ENCODE results near the gene ERCC4. TPM values are rescaled to one million over a fixed set of nuclear protein-coding genes. Genes with fewer than 3 reads are reported as not detected.

The ERCC4 gene
- total and polyA plus RNA-seq, 2 experiments from 2014 or later = 5.4 to 21.6 TPM

GRCh38 chr16:13962232-13962631 is 42.3 kb downstream of the ERCC4 start:
- Mint-ChIP-seq H3K27me3 (ENCODE audit: insufficient read depth, low read depth, poor library complexity) (no peaks in the 10 kb centered on the region), H3K27ac (no peak overlapping the region), H3K4me3 (no peak overlapping the region), H3K9me3 (no peaks in the 10 kb centered on the region), H3K36me3 (ENCODE audit: low read depth) (no peaks in the 10 kb centered on the region), H3K4me1 (peaks cover 10% of the 10 kb centered on the region)
- Histone ChIP-seq H3K79me2 (replicated peaks; ENCODE audit: insufficient read depth) (no peaks in the 10 kb centered on the region), H2AFZ (no peak overlapping the region), H3K4me3 (no peak overlapping the region), H3K27ac (ENCODE audit: low read depth) (no peak overlapping the region), H3K36me3 (ENCODE audit: insufficient read depth) (no peaks in the 10 kb centered on the region), H3K4me1 (ENCODE audit: insufficient read depth) (no peaks in the 10 kb centered on the region), H3K4me2 (no peak overlapping the region), H3K9me2 (ENCODE audit: insufficient read depth) (no peaks in the 10 kb centered on the region), H3K27me3 (ENCODE audit: insufficient read depth) (no peaks in the 10 kb centered on the region), H4K20me1 (replicated peaks; ENCODE audit: insufficient read depth) (no peaks in the 10 kb centered on the region), H3F3A (replicated peaks; ENCODE audit: low read depth) (no peaks in the 10 kb centered on the region)
- DNase-seq (ENCODE audit: low spot score) (no peak), ATAC-seq (no peak)
- TF ChIP-seq STAT1 (IDR thresholded peaks at IDR 0.05; ENCODE audit: unreplicated experiment) (no peak), JUNB (IDR thresholded peaks at IDR 0.05; ENCODE audit: unreplicated experiment) (no peak), ZNF331 (CRISPR knock-in tag; IDR thresholded peaks at IDR 0.05; ENCODE audit: low read depth) (no peak), CREB1 (CRISPR knock-in tag; IDR thresholded peaks at IDR 0.05; ENCODE audit: low read depth) (no peak), EZH2 (IDR thresholded peaks at IDR 0.05; ENCODE audit: low read depth, unreplicated experiment) (no peak), POLR2AphosphoS5 (IDR thresholded peaks at IDR 0.05; ENCODE audit: low read depth) (no peak), ZNF114 (CRISPR knock-in tag; IDR thresholded peaks at IDR 0.05) (no peak), NANOG (IDR thresholded peaks at IDR 0.05; ENCODE audit: borderline replicate concordance) (no peak), EZH2phosphoT487 (IDR thresholded peaks at IDR 0.05; ENCODE audit: unreplicated experiment) (no peak)
- TF ChIP-seq, protein P1, sequence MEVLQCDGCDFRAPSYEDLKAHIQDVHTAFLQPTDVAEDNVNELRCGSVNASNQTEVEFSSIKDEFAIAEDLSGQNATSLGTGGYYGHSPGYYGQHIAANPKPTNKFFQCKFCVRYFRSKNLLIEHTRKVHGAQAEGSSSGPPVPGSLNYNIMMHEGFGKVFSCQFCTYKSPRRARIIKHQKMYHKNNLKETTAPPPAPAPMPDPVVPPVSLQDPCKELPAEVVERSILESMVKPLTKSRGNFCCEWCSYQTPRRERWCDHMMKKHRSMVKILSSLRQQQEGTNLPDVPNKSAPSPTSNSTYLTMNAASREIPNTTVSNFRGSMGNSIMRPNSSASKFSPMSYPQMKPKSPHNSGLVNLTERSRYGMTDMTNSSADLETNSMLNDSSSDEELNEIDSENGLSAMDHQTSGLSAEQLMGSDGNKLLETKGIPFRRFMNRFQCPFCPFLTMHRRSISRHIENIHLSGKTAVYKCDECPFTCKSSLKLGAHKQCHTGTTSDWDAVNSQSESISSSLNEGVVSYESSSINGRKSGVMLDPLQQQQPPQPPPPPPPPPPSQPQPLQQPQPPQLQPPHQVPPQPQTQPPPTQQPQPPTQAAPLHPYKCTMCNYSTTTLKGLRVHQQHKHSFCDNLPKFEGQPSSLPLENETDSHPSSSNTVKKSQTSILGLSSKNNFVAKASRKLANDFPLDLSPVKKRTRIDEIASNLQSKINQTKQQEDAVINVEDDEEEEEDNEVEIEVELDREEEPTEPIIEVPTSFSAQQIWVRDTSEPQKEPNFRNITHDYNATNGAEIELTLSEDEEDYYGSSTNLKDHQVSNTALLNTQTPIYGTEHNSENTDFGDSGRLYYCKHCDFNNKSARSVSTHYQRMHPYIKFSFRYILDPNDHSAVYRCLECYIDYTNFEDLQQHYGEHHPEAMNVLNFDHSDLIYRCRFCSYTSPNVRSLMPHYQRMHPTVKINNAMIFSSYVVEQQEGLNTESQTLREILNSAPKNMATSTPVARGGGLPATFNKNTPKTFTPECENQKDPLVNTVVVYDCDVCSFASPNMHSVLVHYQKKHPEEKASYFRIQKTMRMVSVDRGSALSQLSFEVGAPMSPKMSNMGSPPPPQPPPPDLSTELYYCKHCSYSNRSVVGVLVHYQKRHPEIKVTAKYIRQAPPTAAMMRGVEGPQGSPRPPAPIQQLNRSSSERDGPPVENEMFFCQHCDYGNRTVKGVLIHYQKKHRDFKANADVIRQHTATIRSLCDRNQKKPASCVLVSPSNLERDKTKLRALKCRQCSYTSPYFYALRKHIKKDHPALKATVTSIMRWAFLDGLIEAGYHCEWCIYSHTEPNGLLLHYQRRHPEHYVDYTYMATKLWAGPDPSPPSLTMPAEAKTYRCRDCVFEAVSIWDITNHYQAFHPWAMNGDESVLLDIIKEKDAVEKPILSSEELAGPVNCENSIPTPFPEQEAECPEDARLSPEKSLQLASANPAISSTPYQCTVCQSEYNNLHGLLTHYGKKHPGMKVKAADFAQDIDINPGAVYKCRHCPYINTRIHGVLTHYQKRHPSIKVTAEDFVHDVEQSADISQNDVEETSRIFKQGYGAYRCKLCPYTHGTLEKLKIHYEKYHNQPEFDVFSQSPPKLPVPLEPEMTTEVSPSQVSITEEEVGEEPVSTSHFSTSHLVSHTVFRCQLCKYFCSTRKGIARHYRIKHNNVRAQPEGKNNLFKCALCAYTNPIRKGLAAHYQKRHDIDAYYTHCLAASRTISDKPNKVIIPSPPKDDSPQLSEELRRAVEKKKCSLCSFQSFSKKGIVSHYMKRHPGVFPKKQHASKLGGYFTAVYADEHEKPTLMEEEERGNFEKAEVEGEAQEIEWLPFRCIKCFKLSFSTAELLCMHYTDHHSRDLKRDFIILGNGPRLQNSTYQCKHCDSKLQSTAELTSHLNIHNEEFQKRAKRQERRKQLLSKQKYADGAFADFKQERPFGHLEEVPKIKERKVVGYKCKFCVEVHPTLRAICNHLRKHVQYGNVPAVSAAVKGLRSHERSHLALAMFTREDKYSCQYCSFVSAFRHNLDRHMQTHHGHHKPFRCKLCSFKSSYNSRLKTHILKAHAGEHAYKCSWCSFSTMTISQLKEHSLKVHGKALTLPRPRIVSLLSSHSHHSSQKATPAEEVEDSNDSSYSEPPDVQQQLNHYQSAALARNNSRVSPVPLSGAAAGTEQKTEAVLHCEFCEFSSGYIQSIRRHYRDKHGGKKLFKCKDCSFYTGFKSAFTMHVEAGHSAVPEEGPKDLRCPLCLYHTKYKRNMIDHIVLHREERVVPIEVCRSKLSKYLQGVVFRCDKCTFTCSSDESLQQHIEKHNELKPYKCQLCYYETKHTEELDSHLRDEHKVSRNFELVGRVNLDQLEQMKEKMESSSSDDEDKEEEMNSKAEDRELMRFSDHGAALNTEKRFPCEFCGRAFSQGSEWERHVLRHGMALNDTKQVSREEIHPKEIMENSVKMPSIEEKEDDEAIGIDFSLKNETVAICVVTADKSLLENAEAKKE (CRISPR knock-in tag; IDR thresholded peaks at IDR 0.05) = no peak
- TF ChIP-seq, protein P2, sequence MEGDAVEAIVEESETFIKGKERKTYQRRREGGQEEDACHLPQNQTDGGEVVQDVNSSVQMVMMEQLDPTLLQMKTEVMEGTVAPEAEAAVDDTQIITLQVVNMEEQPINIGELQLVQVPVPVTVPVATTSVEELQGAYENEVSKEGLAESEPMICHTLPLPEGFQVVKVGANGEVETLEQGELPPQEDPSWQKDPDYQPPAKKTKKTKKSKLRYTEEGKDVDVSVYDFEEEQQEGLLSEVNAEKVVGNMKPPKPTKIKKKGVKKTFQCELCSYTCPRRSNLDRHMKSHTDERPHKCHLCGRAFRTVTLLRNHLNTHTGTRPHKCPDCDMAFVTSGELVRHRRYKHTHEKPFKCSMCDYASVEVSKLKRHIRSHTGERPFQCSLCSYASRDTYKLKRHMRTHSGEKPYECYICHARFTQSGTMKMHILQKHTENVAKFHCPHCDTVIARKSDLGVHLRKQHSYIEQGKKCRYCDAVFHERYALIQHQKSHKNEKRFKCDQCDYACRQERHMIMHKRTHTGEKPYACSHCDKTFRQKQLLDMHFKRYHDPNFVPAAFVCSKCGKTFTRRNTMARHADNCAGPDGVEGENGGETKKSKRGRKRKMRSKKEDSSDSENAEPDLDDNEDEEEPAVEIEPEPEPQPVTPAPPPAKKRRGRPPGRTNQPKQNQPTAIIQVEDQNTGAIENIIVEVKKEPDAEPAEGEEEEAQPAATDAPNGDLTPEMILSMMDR (conservative IDR thresholded peaks at IDR 0.05; ENCODE audit: low read depth in 2 of 2) = no peak
- TF ChIP-seq, protein P3, sequence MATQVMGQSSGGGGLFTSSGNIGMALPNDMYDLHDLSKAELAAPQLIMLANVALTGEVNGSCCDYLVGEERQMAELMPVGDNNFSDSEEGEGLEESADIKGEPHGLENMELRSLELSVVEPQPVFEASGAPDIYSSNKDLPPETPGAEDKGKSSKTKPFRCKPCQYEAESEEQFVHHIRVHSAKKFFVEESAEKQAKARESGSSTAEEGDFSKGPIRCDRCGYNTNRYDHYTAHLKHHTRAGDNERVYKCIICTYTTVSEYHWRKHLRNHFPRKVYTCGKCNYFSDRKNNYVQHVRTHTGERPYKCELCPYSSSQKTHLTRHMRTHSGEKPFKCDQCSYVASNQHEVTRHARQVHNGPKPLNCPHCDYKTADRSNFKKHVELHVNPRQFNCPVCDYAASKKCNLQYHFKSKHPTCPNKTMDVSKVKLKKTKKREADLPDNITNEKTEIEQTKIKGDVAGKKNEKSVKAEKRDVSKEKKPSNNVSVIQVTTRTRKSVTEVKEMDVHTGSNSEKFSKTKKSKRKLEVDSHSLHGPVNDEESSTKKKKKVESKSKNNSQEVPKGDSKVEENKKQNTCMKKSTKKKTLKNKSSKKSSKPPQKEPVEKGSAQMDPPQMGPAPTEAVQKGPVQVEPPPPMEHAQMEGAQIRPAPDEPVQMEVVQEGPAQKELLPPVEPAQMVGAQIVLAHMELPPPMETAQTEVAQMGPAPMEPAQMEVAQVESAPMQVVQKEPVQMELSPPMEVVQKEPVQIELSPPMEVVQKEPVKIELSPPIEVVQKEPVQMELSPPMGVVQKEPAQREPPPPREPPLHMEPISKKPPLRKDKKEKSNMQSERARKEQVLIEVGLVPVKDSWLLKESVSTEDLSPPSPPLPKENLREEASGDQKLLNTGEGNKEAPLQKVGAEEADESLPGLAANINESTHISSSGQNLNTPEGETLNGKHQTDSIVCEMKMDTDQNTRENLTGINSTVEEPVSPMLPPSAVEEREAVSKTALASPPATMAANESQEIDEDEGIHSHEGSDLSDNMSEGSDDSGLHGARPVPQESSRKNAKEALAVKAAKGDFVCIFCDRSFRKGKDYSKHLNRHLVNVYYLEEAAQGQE (IDR thresholded peaks at IDR 0.05; ENCODE audit: unreplicated experiment) = no peak
- TF ChIP-seq, protein P4, sequence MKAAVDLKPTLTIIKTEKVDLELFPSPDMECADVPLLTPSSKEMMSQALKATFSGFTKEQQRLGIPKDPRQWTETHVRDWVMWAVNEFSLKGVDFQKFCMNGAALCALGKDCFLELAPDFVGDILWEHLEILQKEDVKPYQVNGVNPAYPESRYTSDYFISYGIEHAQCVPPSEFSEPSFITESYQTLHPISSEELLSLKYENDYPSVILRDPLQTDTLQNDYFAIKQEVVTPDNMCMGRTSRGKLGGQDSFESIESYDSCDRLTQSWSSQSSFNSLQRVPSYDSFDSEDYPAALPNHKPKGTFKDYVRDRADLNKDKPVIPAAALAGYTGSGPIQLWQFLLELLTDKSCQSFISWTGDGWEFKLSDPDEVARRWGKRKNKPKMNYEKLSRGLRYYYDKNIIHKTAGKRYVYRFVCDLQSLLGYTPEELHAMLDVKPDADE (IDR thresholded peaks at IDR 0.05) = no peak

Data from GM23338 (cell line).